GM04503 (cell line): Measurements from ENCODE around the gene HCN4.

ENCODE experiments used
- DNase-seq: peaks from one replicate; pipeline ENCODE4 v3.0.0-alpha.2; 2012; ENCODE audit warnings: low read depth

The HCN4 gene

GRCh38 chr15:73345658-73346057, 23.1 kb downstream of the HCN4 start:
- DNase-seq, result no peak

GRCh38 chr15:73344056-73344455, 24.7 kb downstream of the HCN4 start:
- no peak for DNase-seq

GRCh38 chr15:73341886-73342600, 26.7 kb downstream of the HCN4 start:
- no peak for DNase-seq

GRCh38 chr15:73340502-73341192, 28.1 kb downstream of the HCN4 start:
- DNase-seq, result no peak

DNA sequence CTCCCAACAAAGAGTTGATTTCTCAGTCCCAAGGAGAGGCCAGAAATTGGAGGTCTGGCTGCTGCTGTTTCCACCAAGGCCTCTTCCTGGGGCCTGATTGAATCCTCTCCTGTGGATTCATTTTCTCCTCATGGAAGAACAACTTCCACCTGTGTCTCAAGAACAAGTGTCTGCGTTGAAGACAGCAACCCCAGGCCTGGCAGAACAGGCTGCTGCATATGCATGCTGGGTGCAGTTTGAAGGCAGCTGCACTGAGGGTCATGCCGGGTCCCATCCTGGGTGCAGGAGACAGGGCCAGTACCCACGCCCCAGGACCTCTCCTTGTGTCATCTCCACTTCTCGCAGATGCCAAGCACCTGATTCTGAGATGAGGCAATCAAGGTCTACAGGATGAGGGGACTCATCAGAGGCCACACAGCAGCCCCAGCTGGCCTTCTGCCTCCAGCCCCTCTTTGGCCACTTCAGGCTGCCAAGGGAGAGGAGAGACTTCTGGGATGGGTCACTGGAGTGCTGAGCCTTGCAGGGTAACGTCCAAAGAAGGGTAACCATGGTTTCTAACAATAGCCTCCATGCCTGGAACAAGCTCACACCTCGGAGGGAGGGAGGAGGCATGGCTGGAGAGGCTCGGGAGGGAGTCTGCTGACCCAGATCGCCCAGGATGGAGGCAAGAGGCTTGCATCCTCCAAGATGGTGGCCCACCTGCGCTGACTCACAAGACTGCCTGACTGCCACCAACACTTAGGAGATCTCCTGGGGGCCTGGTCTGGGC, 30.0 kb downstream of the HCN4 start:
- no peak for DNase-seq

GRCh38 chr15:73338058-73338457, 30.7 kb downstream of the HCN4 start:
- DNase-seq, result no peak

DNA sequence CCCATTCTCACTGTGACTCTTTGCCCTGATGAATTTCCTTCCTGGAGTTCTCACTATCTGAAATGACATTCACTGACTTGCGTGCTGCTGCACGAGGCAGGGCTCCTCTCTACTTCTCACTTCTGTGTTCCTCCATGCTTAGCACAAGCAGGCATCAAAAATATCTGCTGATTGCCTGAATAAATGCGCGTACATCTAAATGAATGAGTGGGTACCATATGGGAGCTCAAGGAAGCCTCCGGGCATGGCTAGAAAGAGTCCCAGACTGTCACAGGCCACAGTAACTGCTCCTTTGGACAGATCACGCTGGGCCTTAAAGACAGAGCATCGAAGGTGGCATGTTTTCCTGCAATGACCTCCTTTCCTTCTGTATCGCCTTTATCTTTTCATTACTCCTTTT, 31.6 kb downstream of the HCN4 start:
- no peak for DNase-seq

GRCh38 chr15:73336756-73337155, 32.0 kb downstream of the HCN4 start:
- DNase-seq, result no peak

- no peak for DNase-seq
Observed at GRCh38 chr15:73335471-73335870, 33.3 kb downstream of the HCN4 start.

- no peak for DNase-seq
Observed at GRCh38 chr15:73335026-73335425, 33.7 kb downstream of the HCN4 start.

DNA sequence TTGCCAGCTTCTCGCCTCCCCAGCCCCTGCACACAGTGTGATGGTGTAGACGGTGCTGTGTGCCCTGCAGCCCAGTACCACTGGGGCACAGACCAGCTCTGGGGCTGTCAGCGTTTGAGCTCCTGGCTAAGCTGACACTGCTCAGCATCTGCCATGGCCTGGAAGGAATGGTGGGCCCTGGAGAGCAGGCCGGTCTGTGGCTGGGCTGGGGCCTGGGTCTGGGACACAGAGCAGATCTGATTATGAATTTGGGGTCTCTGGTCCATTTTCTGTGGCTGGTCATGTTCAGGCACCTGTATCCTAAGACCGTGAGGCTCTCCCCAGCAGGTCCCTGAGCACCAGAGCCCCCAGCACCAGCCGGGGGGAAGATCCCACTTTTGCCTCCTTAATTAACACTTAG, 34.7 kb downstream of the HCN4 start:
- no peak for DNase-seq

DNA sequence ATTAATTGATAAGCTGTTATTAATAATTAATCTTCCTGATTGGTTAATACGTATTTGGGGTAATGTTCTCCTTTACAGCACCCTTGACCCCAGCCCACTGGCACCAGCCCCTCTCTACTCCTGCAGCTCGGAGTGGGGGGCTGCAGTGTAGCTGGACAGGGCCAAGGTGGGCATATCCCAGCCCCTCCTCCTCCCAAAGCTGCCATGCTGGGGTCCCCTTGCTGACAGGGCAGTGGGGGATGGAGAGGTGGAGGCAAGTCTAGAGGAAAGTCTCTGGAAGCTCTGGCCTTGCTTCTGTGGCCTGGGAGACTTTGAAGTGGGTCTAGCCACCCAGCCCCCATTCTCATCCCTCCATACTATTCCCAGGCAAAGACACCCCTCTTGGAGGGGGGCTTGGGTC, 35.8 kb downstream of the HCN4 start:
- DNase-seq, result no peak

DNA sequence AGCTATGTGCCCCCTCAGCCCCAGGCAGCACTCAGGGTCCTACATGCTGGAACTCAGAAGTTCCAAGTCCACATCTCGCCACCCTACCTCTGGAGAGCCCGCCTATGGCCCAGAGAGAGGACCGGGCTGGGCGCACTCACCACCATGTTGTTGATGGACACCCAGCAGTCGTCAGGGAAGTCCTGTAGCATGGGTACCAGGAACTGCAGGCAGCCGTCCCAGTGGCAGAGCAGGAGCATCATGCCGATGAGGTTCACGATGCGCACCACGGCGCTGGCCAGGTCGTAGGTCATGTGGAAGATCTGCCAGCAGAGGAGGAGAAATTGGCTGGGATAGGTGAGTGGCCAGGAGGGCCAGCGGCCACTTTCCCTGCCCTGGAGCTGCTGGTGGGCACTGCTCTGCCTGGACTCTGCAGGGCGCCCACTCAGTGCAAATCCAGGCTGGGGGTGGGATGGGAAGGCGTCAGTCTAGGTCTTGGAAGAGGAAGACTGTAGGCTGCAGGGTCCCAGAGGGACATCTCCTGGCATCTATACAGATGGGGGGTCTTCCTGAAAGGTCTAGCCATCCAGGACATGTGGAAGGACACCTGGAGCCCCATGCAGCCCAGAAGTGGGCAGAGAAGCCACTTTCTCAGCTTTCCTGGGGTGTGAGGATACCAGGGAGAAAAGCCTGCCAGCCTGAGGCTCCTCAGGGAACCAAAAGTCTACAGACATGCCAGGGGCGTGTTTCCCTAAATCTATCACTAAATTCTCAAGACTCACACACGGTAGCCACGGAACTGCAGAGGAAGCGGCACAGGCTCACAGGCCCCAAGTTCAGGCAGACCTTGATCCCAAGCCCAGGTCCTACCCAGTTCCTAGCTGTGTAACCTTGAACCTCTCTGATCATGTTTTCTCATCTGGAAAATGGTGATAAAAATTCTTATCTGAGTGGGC, 36.5 kb downstream of the HCN4 start:
- DNase-seq, result no peak

DNA sequence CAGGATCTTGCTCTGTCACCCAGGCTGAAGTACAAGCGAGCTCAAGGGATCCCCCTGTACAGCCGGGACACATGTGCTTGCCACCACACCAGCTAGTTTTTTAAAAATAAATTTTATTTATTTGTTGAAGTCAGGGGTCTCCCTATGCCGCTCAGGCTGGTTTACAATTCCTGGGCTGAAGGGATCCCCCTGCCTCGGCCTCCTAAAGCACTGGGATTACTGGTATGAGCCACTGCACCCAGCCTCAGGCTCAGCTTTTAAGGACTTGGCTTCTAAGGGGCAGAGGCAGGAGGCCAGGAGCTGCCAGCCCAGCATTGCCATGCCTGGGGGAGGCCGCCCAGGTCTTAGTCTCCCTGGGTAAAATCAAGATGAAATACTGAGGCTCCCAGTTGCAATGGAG, 37.3 kb downstream of the HCN4 start:
- DNase-seq, result no peak

- no peak for DNase-seq
Observed at GRCh38 chr15:73330206-73331051, 38.3 kb downstream of the HCN4 start.

GRCh38 chr15:73329501-73330200, 39.1 kb downstream of the HCN4 start:
- DNase-seq, result no peak

DNA sequence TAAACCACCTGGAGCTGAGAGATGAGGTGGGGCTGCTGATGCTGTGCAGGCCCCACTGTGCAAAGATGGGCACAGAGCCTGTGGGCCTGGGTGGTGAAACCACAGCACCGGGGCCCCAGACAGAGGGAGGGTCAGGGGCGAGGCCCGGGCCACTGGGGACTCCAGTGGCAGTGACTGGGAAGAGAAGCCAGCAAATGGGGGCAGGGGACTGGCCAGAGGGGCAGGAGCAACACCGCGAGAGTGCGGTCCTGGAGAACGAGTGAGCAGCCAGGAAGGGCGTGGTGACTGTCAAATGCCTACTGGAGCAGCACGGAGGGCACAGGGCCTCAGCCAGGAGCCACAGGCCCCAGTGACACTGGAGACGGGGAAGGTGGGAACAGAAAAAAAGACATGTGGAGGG, 39.8 kb downstream of the HCN4 start:
- no peak for DNase-seq

DNA sequence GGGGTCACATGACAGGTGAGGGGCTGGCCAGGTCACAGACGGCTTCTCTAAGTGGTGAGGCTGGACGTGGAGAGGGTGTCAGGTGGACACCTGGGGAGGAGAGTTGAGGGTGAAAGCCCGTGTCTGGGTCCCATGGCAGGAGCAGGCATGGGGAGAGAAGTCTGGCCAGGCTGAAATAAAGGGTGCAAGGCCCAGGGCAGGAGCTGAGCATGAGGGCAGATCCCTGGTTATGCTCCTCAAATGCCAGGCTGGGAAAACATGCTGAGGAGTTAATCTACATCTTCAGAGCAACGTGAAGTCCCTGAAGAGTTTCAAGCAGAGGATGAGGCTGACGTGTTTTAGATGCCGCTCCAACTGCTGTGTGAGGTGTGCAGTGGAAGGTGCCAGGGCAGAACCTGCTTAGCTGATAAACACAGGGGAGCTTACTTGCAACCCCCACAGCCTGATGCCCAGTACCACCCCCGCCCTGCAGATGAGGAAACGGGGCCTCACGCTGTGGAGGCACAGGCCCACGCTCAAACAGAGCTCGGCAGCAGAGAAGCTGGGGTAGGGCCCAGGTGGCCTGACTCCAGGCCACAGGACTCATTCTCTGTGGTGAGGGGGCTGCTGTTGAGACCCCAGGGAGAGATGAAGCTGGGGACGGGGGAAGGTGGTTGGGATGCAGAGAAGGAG, 40.5 kb downstream of the HCN4 start:
- no peak for DNase-seq

DNA sequence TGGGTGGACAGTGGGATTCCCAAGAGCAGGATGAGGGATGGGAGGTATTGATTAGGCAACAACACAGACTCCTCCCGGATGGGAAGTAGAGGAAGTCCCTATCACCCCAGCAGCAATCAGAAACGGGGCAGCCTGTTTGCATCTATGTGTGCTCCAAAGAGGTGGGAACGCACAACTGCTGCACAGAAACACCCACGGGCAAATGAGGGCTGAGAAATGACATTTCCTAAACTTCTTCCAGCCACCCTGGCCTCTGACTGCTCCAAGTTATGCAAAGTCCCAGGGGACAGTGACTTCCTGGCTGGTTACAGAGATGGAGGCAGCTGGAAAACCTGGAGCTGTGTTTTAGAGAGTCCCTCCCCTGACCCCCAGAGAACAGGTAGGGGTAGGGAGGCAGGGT, 42.6 kb downstream of the HCN4 start:
- no peak for DNase-seq
